Stimulated activated CD4-positive, alpha-beta T cell treated with anti-CD3 and anti-CD28 coated beads, Interleukin-12 subunit alpha, Interleukin-12 subunit beta, amount 100 ng/mL, for 24 hours (primary cell): Measurements from ENCODE around the gene DONSON.

Experiments
- DNase-seq, 2 experiments: peaks; one replicate each; pipeline ENCODE4 v3.0.0-alpha.2; 2020; ENCODE audit warnings: low read depth in 2 of 2

The DONSON gene

GRCh38 chr21:33562389-33562788, 26.1 kb downstream of the DONSON start:
- no peak for DNase-seq

- DNase-seq = no peak
Observed at GRCh38 chr21:33561373-33561772, 27.1 kb downstream of the DONSON start.

DNA sequence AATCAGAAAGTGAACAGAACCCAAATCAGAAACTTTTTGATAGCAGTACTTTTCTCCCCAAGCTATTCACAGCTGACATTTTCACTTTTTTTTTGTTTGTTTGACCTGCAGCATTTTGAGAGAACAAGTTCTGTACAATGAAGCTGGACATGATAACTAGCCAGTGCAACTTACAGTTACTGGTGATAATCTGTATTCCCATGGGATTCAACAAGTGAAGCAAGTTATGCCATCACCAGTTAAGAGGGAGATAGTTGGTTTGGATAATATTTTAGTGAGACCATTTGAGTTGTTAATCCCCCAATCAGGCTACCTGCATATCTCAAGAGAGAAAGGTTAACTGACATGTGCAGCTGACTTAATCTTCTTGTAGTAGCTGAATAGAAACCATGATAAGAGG, 27.5 kb downstream of the DONSON start:
- DNase-seq = no peak

DNA sequence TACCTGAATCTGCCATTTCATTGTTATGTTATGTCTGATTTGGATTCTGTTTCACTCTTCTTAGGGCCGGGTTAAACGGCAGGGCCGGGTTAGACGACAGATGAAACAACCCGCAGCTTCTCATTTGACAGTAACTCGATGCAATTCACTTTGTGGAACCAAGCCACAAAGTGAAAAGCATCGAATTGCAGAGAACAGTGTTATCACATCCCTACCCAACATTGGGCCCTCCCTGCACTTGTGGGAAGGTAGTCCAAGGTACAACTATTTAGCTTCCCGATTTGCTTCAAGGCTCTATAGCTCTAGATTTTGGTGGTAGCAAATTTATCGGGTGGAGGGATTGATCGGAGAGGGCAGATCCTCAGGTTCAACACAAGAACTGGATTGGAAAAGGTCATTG, 28.7 kb downstream of the DONSON start:
- DNase-seq = no peak

DNA sequence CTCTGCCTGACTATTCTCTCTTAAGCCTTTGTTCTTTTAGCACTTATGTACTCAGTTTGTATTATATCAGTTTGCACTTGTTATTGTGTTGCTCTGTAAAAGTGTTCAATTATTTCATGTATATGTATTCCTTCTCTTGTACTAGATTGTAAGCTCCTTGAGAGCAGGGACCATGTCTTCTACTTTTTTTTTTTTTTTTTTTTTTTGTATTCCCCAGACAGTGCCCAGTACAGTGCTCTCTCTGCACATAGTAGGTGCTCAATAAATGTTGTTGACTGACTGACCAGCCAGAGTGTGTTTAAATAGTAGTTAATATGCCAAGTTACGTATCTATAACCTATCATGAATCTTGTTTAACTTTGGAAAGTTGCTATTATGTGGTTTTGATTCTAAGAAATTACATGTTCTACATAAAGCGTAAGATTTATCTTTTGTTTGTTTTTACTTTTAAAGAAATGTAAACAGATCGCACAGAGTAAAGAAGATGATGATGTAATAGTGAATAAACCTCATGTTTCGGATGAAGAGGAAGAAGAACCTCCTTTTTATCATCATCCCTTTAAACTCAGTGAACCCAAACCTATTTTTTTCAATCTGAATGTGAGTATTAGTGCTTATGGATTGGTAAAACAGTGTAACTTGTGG, 29.6 kb downstream of the DONSON start:
- DNase-seq = no peak

GRCh38 chr21:33557447-33557846, 31.0 kb downstream of the DONSON start:
- DNase-seq = no peak

DNA sequence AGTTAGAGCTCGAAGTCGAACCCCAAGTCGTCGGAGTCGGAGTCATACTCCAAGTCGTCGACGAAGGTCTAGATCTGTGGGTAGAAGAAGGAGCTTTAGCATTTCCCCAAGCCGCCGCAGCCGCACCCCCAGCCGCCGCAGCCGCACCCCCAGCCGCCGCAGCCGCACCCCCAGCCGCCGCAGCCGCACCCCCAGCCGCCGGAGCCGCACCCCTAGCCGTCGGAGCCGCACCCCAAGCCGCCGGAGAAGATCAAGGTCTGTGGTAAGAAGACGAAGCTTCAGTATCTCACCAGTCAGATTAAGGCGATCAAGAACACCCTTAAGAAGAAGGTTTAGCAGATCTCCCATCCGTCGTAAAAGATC, 33.5 kb downstream of the DONSON start:
- DNase-seq = no peak

DNA sequence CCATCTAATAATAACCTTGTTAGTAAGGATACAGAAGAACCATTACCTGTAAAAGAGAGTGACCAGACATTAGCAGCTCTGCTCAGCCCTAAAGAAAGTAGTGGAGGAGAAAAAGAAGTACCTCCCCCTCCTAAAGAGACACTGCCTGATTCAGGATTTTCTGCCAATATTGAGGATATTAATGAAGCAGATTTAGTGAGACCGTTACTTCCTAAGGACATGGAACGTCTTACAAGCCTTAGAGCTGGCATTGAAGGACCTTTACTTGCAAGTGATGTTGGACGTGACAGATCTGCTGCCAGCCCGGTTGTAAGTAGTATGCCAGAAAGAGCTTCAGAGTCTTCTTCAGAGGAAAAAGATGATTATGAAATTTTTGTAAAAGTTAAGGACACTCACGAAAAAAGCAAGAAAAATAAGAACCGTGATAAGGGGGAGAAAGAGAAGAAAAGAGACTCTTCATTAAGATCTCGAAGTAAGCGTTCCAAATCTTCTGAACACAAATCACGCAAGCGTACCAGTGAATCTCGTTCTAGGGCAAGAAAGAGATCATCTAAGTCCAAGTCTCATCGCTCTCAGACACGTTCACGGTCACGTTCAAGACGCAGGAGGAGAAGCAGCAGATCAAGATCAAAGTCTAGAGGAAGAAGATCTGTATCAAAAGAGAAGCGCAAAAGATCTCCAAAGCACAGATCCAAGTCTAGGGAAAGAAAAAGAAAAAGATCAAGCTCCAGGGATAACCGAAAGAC, 34.1 kb downstream of the DONSON start:
- DNase-seq = no peak

DNA sequence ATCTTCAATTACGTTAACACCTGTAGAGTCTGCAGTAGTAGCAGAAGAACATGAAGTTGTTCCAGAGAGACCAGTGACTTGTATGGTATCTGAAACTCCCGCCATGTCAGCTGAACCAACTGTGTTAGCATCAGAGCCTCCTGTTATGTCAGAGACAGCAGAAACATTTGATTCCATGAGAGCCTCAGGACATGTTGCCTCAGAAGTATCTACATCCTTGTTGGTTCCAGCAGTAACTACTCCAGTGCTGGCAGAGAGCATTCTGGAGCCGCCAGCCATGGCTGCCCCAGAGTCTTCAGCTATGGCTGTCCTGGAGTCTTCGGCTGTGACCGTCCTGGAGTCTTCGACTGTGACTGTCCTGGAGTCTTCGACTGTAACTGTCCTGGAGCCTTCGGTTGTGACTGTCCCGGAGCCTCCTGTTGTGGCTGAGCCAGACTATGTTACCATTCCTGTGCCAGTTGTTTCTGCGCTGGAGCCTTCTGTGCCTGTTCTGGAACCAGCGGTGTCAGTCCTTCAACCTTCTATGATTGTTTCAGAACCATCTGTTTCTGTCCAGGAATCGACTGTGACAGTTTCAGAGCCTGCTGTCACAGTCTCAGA, 35.4 kb downstream of the DONSON start:
- DNase-seq = no peak

- DNase-seq = no peak
Observed at GRCh38 chr21:33552093-33552998, 36.1 kb downstream of the DONSON start.

- no peak for DNase-seq
Observed at GRCh38 chr21:33551664-33552063, 36.8 kb downstream of the DONSON start.

- no peak for DNase-seq
Observed at GRCh38 chr21:33550772-33551660, 37.5 kb downstream of the DONSON start.

GRCh38 chr21:33549848-33550771, 38.4 kb downstream of the DONSON start:
- DNase-seq = no peak

DNA sequence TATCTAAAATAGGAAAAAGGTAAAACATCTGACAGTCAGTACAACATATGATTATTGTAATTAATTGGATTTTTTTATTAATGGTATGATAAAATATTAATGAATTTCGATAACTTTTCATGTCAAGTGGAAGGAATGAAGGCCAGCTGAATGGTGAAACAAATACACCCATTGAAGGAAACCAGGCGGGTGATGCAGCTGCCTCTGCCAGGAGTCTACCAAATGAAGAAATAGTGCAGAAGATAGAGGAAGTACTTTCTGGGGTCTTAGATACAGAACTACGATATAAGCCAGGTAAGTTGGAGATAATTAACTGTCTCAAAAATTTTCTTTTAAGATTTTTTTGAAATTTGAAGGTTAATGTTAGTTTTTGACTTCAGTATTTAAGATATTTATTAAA, 42.4 kb downstream of the DONSON start:
- no peak for DNase-seq

DNA sequence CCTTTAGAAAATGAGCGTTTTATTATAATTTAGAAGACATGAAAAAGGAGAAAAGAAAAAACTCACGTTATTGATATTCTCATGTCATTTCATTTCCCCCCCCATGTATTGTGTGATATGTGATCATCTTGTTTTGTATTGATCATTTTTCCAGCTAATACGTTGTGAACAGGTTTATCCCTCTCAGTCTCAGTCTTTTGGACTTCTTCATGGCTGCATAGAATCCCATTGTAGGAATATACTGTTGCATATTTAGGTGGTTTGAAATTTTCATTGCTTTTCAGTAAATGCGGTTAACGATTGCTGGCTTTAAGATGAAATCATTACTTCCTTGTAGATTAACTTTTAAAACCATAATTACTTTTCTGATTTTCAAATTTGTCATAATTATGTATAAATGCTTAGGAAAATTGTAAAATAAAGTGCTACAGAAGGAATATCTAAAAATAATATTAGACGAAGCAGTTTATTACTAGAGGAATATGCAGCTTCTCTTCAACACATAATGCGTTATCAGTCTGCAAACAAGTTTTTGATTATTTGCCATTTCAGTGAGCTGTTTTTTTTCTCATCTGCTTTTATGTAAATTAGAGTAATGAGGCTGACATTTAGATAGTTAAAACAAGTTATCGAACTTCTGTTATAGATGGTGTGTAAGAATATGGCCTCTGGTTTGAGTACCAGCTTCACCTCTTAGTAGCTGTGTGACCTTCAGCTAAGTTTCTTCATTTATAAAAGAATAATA, 43.9 kb downstream of the DONSON start:
- DNase-seq = no peak

DNA sequence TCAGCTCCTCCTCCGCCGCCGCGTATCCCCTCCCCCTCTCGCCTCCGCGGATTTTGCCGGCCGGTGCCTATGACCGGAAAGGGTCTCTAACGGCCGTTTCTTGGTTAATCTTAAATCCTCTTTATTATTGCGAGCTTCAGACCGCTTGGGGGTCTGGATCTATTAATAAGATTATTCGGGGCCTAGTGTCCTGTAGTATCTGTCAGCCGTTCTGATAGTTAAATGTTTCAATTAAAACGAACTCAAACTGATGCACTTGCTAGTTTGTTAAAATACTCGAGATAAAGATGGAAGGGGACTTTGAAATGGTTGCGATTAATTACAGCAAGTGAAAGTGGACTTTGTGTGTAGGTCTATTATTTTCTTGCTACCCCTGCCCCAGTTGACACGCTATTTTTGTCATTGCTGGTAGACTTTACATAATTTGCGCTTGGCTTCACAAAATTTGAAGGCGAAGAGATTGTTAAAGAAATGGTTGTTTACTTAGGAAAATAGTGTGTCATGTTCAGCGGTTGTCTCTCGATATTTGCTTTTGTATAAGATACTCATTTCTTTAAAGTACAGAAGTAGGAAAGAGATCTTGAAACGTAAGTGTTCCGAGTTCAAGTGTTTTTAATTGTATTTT, 44.9 kb downstream of the DONSON start:
- peak in 1 of 2 experiments; percentile 71 for DNase-seq

DNA sequence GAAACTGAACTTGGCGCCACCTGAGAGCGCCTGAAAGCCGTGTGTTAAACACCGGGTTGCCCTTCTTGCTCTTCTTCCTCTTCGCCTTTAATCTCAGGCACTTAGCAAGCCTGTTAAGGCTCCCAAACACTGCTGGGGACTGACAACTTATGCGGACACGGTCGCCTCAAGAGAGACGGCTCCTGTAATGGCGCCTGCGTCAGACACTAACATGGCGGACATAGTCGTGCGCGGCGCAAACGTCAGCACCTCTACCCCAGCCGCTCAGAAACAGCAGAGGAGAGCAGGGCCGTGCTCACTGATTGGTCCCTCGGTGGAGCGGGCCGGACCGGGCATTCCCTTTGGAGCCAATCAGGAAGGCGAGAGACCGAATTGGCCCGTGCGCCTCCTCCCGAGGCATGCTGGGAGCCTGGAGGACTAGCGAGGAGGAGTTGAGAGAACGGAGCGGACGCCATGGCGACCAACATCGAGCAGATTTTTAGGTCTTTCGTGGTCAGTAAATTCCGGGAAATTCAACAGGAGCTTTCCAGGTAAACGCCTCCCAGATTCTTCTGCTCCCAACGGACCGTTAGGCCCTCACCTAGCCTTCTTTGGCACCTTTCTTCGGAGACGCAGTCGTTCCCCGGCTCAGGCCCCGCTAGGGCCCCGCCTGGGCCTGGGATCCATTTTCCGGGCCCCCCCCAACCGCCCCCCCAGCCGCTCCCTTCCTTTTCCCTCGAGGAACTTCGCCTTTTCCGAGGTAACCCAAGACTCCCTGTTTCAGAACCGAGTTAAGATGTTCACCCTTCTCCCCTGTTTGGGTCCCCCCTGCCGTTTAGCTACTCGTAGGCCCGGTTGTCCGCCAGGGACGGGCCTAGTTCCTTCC, 45.6 kb downstream of the DONSON start, which contains the start of gene SON:
SON (plus strand) TSS at position 399 of the 865 bp plus-strand sequence; CDS start at position 454, 55 bp downstream.
- peak; percentile 95 for DNase-seq
